Lung (tissue), 12 donors: ENCODE results near the gene SLC9A9. TPM values are rescaled to one million over a fixed set of nuclear protein-coding genes. Genes with fewer than 3 reads are reported as not detected.

Experiments used
- ATAC-seq: fragments of 200-7000 bp; cut with Tn5 transposase; one replicate; pipeline ENCODE4 v1.9.1; 2020; ENCODE audit warnings: moderate number of reproducible peaks; ENCODE audit not compliant: insufficient read depth, low FRiP score
- DNase-seq, 3 donors: peaks; one replicate each; pipeline ENCODE4 v3.0.0-alpha.2; 2013 to 2017
- H3K27ac ChIP-seq, 2 donors: one replicate each; pipeline ENCODE4 v1.5.1; 2013; ENCODE audit warnings: mild to moderate bottlenecking in 2 of 2, moderate library complexity in 2 of 2, control low read depth in 1 of 2, inconsistent platforms in 1 of 2, low read depth in 1 of 2, low read length in 1 of 2
- H3K27me3 ChIP-seq, 3 donors: one replicate each; pipeline ENCODE4 v1.5.1; 2013; ENCODE audit warnings: low read length in 2 of 3; ENCODE audit not compliant: control insufficient read depth in 3 of 3, insufficient read depth in 3 of 3
- H3K36me3 ChIP-seq, 4 donors: one replicate each; pipeline ENCODE4 v1.5.1; 2013; ENCODE audit warnings: low read length in 4 of 4, mild to moderate bottlenecking in 1 of 4, moderate library complexity in 1 of 4; ENCODE audit not compliant: control insufficient read depth in 4 of 4, insufficient read depth in 4 of 4
- H3K4me1 ChIP-seq, 5 donors: one replicate each; pipeline ENCODE4 v1.5.1; 2013; ENCODE audit warnings: low read length in 5 of 5, mild to moderate bottlenecking in 2 of 5, moderate library complexity in 1 of 5; ENCODE audit not compliant: control insufficient read depth in 5 of 5, insufficient read depth in 5 of 5
- H3K4me3 ChIP-seq: one replicate; pipeline ENCODE4 v1.5.1; 2013; ENCODE audit warnings: mild to moderate bottlenecking, control low read depth, moderate library complexity
- H3K9ac ChIP-seq, 2 donors: one replicate each; pipeline ENCODE4 v1.5.1; 2013; ENCODE audit warnings: low read length in 2 of 2, control low read depth in 1 of 2; ENCODE audit not compliant: insufficient read depth in 1 of 2
- H3K9me3 ChIP-seq, 4 donors: one replicate each; pipeline ENCODE4 v1.5.1; 2013; ENCODE audit warnings: low read length in 3 of 4, mild to moderate bottlenecking in 1 of 4, moderate library complexity in 1 of 4; ENCODE audit not compliant: control insufficient read depth in 4 of 4, insufficient read depth in 3 of 4
- CTCF ChIP-seq: IDR thresholded peaks from 2 replicates; pipeline ENCODE4 v1.5.1; 2012; ENCODE audit warnings: mild to moderate bottlenecking; ENCODE audit errors: control extremely low read depth, extremely low read depth
- WGBS, 2 donors: extraction: QIAGEN DNeasy Blood & Tissue Kit; methylation state at CpG; one replicate each; pipeline ENCODE4 v1.1.7; 2013; 5-methylcytosine and 5-hydroxymethylcytosine counted together
- polyA plus RNA-seq, 2 donors: library from polyadenylated mRNA; stranded (reverse); fragments of 200-250 nt; gene quantifications; one replicate each; pipeline ENCODE4 v1.2.1, GENCODE V29; 2013
- total RNA-seq, 2 donors: library from RNA; depleted of rRNA in 1 of 2; stranded (reverse); fragments of >200 nt in 1 of 2; gene quantifications; one replicate each; pipeline ENCODE4 v1.2.1, GENCODE V29; 2014 to 2021
- donor health status: control.
- donor health status: control.
- donor health status: Bipolar disorder and iron deficiency.
- donor health status: healthy.
- donor health status: DM: yes; HTN: yes; CAD: no.

Gene SLC9A9
- total and polyA plus RNA-seq, 4 donors, result 2.2 to 66.3 (median 8.2) TPM

- TF ChIP-seq CTCF, result no peak
- Histone ChIP-seq H3K4me3 (no peak overlapping the region), H3K9me3 (no peaks in the 10 kb centered on the region), H3K4me1 (peaks cover 0 to 9% (median 0%) of the 10 kb centered on the region in 5 donors), H3K36me3 (no peaks in the 10 kb centered on the region), H3K9ac (no peak overlapping the region), H3K27me3 (no peaks in the 10 kb centered on the region), H3K27ac (no peak overlapping the region)
- DNase-seq (no peak), ATAC-seq (no peak)
- WGBS, 2 donors, result 35 to 64% methylated on average over 1 of the region's 1 CpG
Measured at GRCh38 chr3:143427631-143428030, 420.6 kb downstream of the SLC9A9 start.

GRCh38 chr3:143424874-143425273, 423.4 kb downstream of the SLC9A9 start:
- 95 to 99% methylated on average over 1 of the region's 1 CpG for WGBS, 2 donors

GRCh38 chr3:143421556-143421955, 426.7 kb downstream of the SLC9A9 start:
- no peak overlapping the region for H3K4me3 ChIP-seq
- no peaks in the 10 kb centered on the region for H3K9me3 ChIP-seq
- H3K27ac ChIP-seq, result no peak overlapping the region
- no peaks in the 10 kb centered on the region for H3K4me1 ChIP-seq
- no peak for ATAC-seq
- no peak for DNase-seq
- no peak for TF ChIP-seq CTCF
- H3K9ac ChIP-seq, result no peak overlapping the region
- no peaks in the 10 kb centered on the region for H3K36me3 ChIP-seq
- WGBS, 2 donors, result 88 to 90% methylated on average over 3 of the region's 3 CpGs
- no peaks in the 10 kb centered on the region for H3K27me3 ChIP-seq

More at GRCh38 chr3:143424874-143425273, 423.4 kb downstream of the SLC9A9 start:
- ATAC-seq, result no peak
- Histone ChIP-seq H3K9ac (no peak overlapping the region), H3K36me3 (no peaks in the 10 kb centered on the region), H3K9me3 (no peaks in the 10 kb centered on the region), H3K27ac (no peak overlapping the region), H3K27me3 (no peaks in the 10 kb centered on the region), H3K4me3 (no peak overlapping the region), H3K4me1 (no peaks in the 10 kb centered on the region)
- no peak for TF ChIP-seq CTCF
- DNase-seq, result no peak

- no peak for ATAC-seq
- WGBS, 2 donors, result 96 to 98% methylated on average over 3 of the region's 3 CpGs
Measured at GRCh38 chr3:143419611-143420010, 428.7 kb downstream of the SLC9A9 start.

More at GRCh38 chr3:143419611-143420010, 428.7 kb downstream of the SLC9A9 start:
- TF ChIP-seq CTCF, result no peak
- Histone ChIP-seq H3K4me3 (no peak overlapping the region), H3K4me1 (no peaks in the 10 kb centered on the region), H3K27ac (no peak overlapping the region), H3K27me3 (no peaks in the 10 kb centered on the region), H3K9ac (no peak overlapping the region), H3K36me3 (no peaks in the 10 kb centered on the region), H3K9me3 (no peaks in the 10 kb centered on the region)
- no peak for DNase-seq
